DND-41 (cell line): Measurements from ENCODE around the gene FGF1.

Experiments
- CTCF ChIP-seq: IDR thresholded peaks from 2 replicates; pipeline ENCODE4 v1.5.1; 2012; ENCODE audit warnings: borderline replicate concordance, low read length, moderate library complexity, mild to moderate bottlenecking; ENCODE audit not compliant: poor library complexity, severe bottlenecking; ENCODE audit errors: extremely low read depth
- EZH2 ChIP-seq: IDR thresholded peaks from 3 replicates; pipeline ENCODE4 v1.6.1; 2012; ENCODE audit warnings: borderline replicate concordance, low read depth, mild to moderate bottlenecking, moderate library complexity, low read length, inconsistent platforms; ENCODE audit not compliant: severe bottlenecking

GRCh38 chr5:142642427-142642826, 43.5 kb downstream of the FGF1 start:
- TF ChIP-seq CTCF (no peak), EZH2 (no peak)
